HL-60 (cell line): ENCODE data around the gene SENP8.

Experiments
- DNase-seq, 2 experiments: peaks; one replicate each; pipeline ENCODE4 v3.0.0-alpha.2; 2010 to 2020; ENCODE audit warnings: low read depth in 1 of 2, low spot score in 1 of 2
- H3K27ac ChIP-seq: fragments of 250-450 bp; sonication (Bioruptor Pico); replicated peaks from 2 replicates; pipeline ENCODE4 v1.5.1; 2020; ENCODE audit warnings: mild to moderate bottlenecking, moderate library complexity
- H3K27me3 ChIP-seq: fragments of 250-450 bp; sonication (Bioruptor Pico); 2 replicates; pipeline ENCODE4 v1.5.1; 2021; ENCODE audit warnings: mild to moderate bottlenecking, moderate library complexity; ENCODE audit not compliant: insufficient read depth, poor library complexity, severe bottlenecking
- H3K4me3 ChIP-seq: replicated peaks from 2 replicates; pipeline ENCODE4 v1.5.1; 2011; ENCODE audit warnings: mild to moderate bottlenecking, control low read depth, low read length; ENCODE audit not compliant: insufficient read depth
- GABPA ChIP-seq: IDR thresholded peaks from 2 replicates; pipeline ENCODE4 v1.6.1; 2012; ENCODE audit warnings: low read depth
- POLR2AphosphoS5 ChIP-seq: IDR thresholded peaks from 2 replicates; pipeline ENCODE4 v1.6.1; 2012; ENCODE audit warnings: low read depth
- SPI1 ChIP-seq: IDR thresholded peaks from 2 replicates; pipeline ENCODE4 v1.6.1; 2012; ENCODE audit warnings: low read depth, mild to moderate bottlenecking, borderline replicate concordance
- TF ChIP-seq, protein P1 (sequence below): IDR thresholded peaks from one replicate; pipeline ENCODE4 v1.5.1; 2011; ENCODE audit warnings: low read length, control low read depth, inconsistent platforms; ENCODE audit not compliant: insufficient read depth
- TF ChIP-seq, protein P2 (sequence below): IDR thresholded peaks from 2 replicates; pipeline ENCODE4 v1.6.1; 2012; ENCODE audit warnings: low read depth; ENCODE audit not compliant: insufficient replicate concordance

Gene SENP8

DNA sequence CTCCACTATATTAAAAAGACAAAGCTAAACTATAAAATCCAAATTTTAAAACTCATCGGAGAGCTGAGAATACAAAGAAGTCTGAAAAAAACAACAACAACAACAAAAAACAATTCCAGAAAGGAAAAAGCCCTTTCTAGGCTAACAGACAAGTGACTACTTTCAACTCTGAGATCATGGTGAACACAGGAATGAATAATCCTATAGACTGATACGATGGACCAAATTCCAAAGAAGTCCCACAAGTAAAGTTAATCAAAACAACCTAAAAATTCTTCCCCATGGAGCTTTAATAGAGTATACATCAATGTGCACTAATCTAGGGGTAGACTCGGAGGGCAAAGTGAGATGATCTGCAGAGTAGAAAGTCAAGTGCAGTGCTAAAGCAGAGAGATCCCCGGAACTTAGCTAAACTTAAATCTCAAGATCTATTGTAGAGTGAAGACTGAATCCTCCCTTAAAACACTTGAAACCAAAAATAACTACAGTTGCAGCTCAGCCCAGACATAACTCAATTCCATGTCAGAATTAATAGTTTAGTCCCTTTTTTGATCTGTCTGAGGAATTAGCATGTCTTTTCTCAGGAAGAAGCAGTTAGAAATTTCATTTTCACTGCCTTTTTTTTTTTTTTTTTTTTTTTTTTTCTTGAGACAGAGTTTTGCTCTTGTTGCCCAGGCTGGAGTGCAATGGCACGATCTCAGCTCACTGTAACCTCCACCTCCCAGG lies 43.7 kb upstream of the SENP8 start:
- H3K27ac ChIP-seq: no peak overlapping the region
- no peak for TF ChIP-seq POLR2AphosphoS5
- TF ChIP-seq SPI1: no peak
- TF ChIP-seq GABPA: no peak
- TF ChIP-seq, protein P1, sequence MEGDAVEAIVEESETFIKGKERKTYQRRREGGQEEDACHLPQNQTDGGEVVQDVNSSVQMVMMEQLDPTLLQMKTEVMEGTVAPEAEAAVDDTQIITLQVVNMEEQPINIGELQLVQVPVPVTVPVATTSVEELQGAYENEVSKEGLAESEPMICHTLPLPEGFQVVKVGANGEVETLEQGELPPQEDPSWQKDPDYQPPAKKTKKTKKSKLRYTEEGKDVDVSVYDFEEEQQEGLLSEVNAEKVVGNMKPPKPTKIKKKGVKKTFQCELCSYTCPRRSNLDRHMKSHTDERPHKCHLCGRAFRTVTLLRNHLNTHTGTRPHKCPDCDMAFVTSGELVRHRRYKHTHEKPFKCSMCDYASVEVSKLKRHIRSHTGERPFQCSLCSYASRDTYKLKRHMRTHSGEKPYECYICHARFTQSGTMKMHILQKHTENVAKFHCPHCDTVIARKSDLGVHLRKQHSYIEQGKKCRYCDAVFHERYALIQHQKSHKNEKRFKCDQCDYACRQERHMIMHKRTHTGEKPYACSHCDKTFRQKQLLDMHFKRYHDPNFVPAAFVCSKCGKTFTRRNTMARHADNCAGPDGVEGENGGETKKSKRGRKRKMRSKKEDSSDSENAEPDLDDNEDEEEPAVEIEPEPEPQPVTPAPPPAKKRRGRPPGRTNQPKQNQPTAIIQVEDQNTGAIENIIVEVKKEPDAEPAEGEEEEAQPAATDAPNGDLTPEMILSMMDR: no peak
- TF ChIP-seq, protein P2, sequence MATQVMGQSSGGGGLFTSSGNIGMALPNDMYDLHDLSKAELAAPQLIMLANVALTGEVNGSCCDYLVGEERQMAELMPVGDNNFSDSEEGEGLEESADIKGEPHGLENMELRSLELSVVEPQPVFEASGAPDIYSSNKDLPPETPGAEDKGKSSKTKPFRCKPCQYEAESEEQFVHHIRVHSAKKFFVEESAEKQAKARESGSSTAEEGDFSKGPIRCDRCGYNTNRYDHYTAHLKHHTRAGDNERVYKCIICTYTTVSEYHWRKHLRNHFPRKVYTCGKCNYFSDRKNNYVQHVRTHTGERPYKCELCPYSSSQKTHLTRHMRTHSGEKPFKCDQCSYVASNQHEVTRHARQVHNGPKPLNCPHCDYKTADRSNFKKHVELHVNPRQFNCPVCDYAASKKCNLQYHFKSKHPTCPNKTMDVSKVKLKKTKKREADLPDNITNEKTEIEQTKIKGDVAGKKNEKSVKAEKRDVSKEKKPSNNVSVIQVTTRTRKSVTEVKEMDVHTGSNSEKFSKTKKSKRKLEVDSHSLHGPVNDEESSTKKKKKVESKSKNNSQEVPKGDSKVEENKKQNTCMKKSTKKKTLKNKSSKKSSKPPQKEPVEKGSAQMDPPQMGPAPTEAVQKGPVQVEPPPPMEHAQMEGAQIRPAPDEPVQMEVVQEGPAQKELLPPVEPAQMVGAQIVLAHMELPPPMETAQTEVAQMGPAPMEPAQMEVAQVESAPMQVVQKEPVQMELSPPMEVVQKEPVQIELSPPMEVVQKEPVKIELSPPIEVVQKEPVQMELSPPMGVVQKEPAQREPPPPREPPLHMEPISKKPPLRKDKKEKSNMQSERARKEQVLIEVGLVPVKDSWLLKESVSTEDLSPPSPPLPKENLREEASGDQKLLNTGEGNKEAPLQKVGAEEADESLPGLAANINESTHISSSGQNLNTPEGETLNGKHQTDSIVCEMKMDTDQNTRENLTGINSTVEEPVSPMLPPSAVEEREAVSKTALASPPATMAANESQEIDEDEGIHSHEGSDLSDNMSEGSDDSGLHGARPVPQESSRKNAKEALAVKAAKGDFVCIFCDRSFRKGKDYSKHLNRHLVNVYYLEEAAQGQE: no peak
- DNase-seq: no peak
- H3K27me3 ChIP-seq: no peaks in the 10 kb centered on the region
- no peak overlapping the region for H3K4me3 ChIP-seq

DNA sequence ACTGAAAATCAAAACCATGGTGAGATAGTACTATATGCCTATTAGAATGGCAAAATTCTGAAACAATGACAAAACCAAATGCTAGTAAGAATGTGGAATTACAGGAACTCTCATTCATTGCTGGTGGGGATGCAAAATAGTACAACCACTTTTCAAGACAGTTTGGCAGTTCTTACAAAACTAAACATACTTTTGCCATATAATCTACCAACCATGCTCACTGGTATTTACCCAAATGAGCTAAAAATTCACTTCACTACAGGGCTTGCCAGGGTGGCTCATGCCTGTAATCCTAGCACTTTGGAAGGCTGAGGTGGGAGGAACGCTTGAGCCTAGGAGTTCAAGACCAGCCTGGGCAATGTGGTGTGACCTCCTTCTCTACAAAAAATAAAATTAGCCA lies 40.3 kb upstream of the SENP8 start:
- no peaks in the 10 kb centered on the region for H3K27me3 ChIP-seq
- no peak for TF ChIP-seq GABPA
- TF ChIP-seq, protein P2: no peak
- DNase-seq: no peak
- no peak overlapping the region for H3K4me3 ChIP-seq
- no peak overlapping the region for H3K27ac ChIP-seq

DNA sequence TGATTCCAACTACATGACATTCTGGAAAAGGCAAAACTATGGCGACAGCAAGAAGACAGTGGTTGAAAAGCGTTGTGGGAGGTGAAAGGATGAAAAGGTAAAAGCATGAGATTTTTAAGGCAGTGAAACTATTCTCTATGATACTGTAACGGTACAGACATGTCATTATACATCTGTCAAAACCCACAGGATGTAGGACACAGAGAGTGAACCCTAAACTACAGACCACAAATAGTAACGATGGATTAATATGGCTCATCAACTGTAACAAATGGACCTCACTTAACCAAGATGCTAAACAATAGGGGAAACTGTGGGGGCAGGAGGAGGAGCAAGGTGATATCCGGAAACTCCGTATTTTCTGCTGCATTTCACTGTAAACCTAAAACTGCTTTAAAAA lies 39.3 kb upstream of the SENP8 start:
- DNase-seq: no peak
- Histone ChIP-seq H3K27me3 (no peaks in the 10 kb centered on the region), H3K27ac (no peak overlapping the region), H3K4me3 (no peak overlapping the region)
- TF ChIP-seq GABPA (no peak), SPI1 (no peak), POLR2AphosphoS5 (no peak)
- TF ChIP-seq, protein P2: no peak
- TF ChIP-seq, protein P1: no peak
